ENCODE data around the gene GREB1. TPM values are rescaled to one million over a fixed set of nuclear protein-coding genes. Genes with fewer than 3 reads are reported as not detected.
A peak's percentile ranks its signal among the peaks of the same experiment; 100 is the strongest.

GREB1 gene
- total RNA-seq, 1 experiment from 2014 or later, result 0.37 TPM

DNA sequence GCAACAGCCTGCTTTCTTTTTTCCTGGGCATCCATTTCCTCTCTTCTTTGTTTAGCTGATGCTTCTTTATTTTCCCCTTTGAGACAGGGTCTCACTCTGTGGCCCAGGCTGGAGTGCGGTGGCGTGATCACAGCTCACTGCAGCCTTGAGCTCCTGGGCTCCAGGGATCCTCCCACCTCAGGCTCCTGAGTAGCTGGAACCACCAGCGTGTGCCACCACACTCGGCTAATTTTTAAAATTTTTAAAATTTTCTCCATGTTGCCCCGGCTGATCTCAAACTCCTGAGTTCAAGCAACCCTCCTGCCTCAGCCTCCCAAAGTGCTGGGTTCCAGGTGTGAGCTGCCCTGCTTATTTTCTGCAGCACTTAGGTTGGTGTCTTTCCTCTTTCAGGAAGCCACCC lies 77.4 kb downstream of the GREB1 start:
- Histone ChIP-seq H4K20me1 (ENCODE audit: insufficient read depth) (no peaks in the 10 kb centered on the region), H3K36me3 (ENCODE audit: low read depth) (no peaks in the 10 kb centered on the region), H2AFZ (no peak overlapping the region), H3K79me2 (ENCODE audit: low read depth) (no peaks in the 10 kb centered on the region), H3K4me2 (no peak overlapping the region), H3K4me1 (replicated peaks; ENCODE audit: insufficient read depth) (0 out of 2 replicates have a peak, but pooled peaks cover 3% of the 10 kb centered on the region), H3K9me3 (ENCODE audit: insufficient read depth, low read depth) (no peaks in the 10 kb centered on the region), H3K4me3 (no peak overlapping the region), H3F3A (ENCODE audit: insufficient read depth, low read depth) (no peaks in the 10 kb centered on the region), H3K9me2 (ENCODE audit: insufficient read depth) (no peaks in the 10 kb centered on the region), H3K27ac (no peak overlapping the region), H3K27me3 (ENCODE audit: insufficient read depth, low read depth) (peaks cover 11% of the 10 kb centered on the region; the same call in 1 of the 2 replicates)
- intact Hi-C loops (cut with micrococcal nuclease; ENCODE audit: unreplicated experiment), result no loop called here
- ChIA-PET CTCF (interaction anchor here (0.7 kb wide), 1 partner anchor 349 kb away, joined by 14 read pairs; no protein-coding TSS in a partner anchor), POLR2A (ENCODE audit: unreplicated experiment) (no interaction called here)
- TF ChIP-seq, protein P1, sequence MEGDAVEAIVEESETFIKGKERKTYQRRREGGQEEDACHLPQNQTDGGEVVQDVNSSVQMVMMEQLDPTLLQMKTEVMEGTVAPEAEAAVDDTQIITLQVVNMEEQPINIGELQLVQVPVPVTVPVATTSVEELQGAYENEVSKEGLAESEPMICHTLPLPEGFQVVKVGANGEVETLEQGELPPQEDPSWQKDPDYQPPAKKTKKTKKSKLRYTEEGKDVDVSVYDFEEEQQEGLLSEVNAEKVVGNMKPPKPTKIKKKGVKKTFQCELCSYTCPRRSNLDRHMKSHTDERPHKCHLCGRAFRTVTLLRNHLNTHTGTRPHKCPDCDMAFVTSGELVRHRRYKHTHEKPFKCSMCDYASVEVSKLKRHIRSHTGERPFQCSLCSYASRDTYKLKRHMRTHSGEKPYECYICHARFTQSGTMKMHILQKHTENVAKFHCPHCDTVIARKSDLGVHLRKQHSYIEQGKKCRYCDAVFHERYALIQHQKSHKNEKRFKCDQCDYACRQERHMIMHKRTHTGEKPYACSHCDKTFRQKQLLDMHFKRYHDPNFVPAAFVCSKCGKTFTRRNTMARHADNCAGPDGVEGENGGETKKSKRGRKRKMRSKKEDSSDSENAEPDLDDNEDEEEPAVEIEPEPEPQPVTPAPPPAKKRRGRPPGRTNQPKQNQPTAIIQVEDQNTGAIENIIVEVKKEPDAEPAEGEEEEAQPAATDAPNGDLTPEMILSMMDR (conservative IDR thresholded peaks at IDR 0.05), result no peak
- no peak for TF ChIP-seq EZH2 (IDR thresholded peaks at IDR 0.05; ENCODE audit: low read depth)
- no peak for DNase-seq
- no TSS peak for BruUV-seq (replicated peaks)

DNA sequence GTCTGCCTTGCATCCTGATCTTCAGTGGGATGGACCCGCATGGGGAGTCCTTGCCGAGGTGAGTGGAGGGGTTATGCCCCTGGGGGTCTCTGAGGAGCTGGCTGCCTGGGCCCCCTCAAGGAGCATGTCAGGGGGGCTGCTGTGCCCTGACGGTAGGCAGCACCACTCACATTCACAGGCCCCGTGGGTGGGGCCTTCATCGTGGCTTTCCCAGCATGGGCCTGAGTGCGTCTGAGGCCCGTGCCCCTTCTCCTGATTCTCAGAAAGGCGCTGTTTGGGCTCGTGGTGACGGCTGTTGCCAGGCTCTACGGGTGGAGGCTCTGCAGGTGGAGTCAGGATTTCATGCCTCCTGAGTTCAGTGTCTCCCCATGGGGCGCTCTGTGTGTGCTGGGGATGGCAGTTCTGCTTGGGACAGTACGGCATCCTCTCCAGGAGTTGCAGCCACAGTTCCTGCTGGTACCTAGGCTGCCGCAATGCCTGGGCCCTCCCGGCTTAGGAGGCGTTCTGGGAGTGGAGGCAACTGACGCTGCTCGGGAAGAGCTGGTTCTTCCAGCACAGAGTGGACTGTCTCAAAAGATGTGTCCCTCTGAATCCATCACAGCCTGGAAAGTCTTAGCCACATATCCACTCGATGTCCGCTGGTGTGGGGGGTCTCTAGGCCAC lies 78.8 kb downstream of the GREB1 start:
- POLR2A ChIA-PET (ENCODE audit: unreplicated experiment), result interaction anchor here (0.6 kb wide), 1 partner anchor 800 kb away, joined by 7 read pairs; the partner anchor contains the start of gene PDIA6

DNA sequence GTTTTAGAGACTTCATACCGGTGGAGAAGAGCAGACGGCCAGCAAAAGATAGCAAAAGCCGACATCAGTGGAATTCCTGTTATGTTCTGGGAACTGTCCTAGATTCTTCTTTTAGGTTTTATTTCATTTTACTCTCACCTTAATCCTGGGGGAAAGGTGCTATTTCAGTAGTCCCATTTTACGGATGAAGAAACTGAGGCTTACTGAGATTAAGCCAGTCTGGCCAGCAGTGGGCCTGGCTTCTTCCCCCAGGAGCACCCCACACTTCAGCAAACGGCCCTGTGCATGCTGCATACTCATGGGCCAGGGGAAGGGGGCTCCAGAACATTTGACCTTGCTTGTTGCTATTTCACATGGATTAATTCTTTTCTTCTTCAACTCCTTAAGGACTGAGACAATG lies 79.5 kb downstream of the GREB1 start:
- ChIA-PET POLR2A (ENCODE audit: unreplicated experiment) (no interaction called here), CTCF (no interaction called here)
- no peak overlapping the region for H3K4me3 ChIP-seq
- no peak overlapping the region for H3K27ac ChIP-seq
- no peaks in the 10 kb centered on the region for H3K79me2 ChIP-seq (ENCODE audit: low read depth)
- TF ChIP-seq, protein P1 (conservative IDR thresholded peaks at IDR 0.05), result no peak
- TF ChIP-seq EZH2 (IDR thresholded peaks at IDR 0.05; ENCODE audit: low read depth), result no peak
- H3K4me1 ChIP-seq (replicated peaks; ENCODE audit: insufficient read depth), result 0 out of 2 replicates have a peak, but pooled peaks cover 3% of the 10 kb centered on the region
- no peaks in the 10 kb centered on the region for H3K9me3 ChIP-seq (ENCODE audit: insufficient read depth, low read depth)
- BruUV-seq (replicated peaks), result no TSS peak
- intact Hi-C loops (cut with micrococcal nuclease; ENCODE audit: unreplicated experiment), result no loop called here
- no peaks in the 10 kb centered on the region for H4K20me1 ChIP-seq (ENCODE audit: insufficient read depth)
- no peaks in the 10 kb centered on the region for H3K9me2 ChIP-seq (ENCODE audit: insufficient read depth)
- H2AFZ ChIP-seq, result no peak overlapping the region
- no peaks in the 10 kb centered on the region for H3K36me3 ChIP-seq (ENCODE audit: low read depth)
- peaks cover 24% of the 10 kb centered on the region; the same call in 1 of the 2 replicates for H3K27me3 ChIP-seq (ENCODE audit: insufficient read depth, low read depth)
- DNase-seq, result no peak
- no peak overlapping the region for H3K4me2 ChIP-seq
- no peaks in the 10 kb centered on the region for H3F3A ChIP-seq (ENCODE audit: insufficient read depth, low read depth)

More for the DNA sequence above, 78.8 kb downstream of the GREB1 start:
- Histone ChIP-seq H3K4me2 (peak overlapping the region; percentile 17; the same call in 1 of the 2 replicates), H3K79me2 (ENCODE audit: low read depth) (no peaks in the 10 kb centered on the region), H3K36me3 (ENCODE audit: low read depth) (no peaks in the 10 kb centered on the region), H3K9me2 (ENCODE audit: insufficient read depth) (no peaks in the 10 kb centered on the region), H3F3A (ENCODE audit: insufficient read depth, low read depth) (no peaks in the 10 kb centered on the region), H3K27ac (no peak overlapping the region), H3K4me1 (replicated peaks; ENCODE audit: insufficient read depth) (0 out of 2 replicates have a peak, but pooled peaks cover 3% of the 10 kb centered on the region), H3K27me3 (ENCODE audit: insufficient read depth, low read depth) (peaks cover 23% of the 10 kb centered on the region; the same call in 1 of the 2 replicates), H4K20me1 (ENCODE audit: insufficient read depth) (no peaks in the 10 kb centered on the region), H3K4me3 (no peak overlapping the region), H3K9me3 (ENCODE audit: insufficient read depth, low read depth) (no peaks in the 10 kb centered on the region), H2AFZ (no peak overlapping the region)
- no TSS peak for BruUV-seq (replicated peaks)
- CTCF ChIA-PET, result interaction anchor here (0.6 kb wide), 1 partner anchor 167 kb away, joined by 5 read pairs; no protein-coding TSS in a partner anchor
- intact Hi-C loops (cut with micrococcal nuclease; ENCODE audit: unreplicated experiment), result no loop called here
- DNase-seq, result no peak
- TF ChIP-seq EZH2 (IDR thresholded peaks at IDR 0.05; ENCODE audit: low read depth), result no peak
- TF ChIP-seq, protein P1 (conservative IDR thresholded peaks at IDR 0.05), result no peak
